Neural crest cell (in vitro differentiated cells): ENCODE measurements around the gene BCO2. TPM values are rescaled to one million over a fixed set of nuclear protein-coding genes. Genes with fewer than 3 reads are reported as not detected.
"Not testable (repeated sequence)": the region's sequence is repeated elsewhere in the genome, so short reads cannot be mapped to it uniquely, and the experiment has no call there.

Experiments used
- DNase-seq: peaks from one replicate; pipeline ENCODE4 v3.0.0; 2021; ENCODE audit warnings: low read depth, mixed read lengths, low spot score
- H3K27ac Mint-ChIP-seq: one replicate; pipeline ENCODE4 v1.8.0; 2021; ENCODE audit warnings: mild to moderate bottlenecking, mixed read lengths; ENCODE audit not compliant: unreplicated experiment
- H3K27me3 Mint-ChIP-seq: 2 replicates; pipeline ENCODE4 v1.8.0; 2021; ENCODE audit warnings: low read depth, mild to moderate bottlenecking, mixed read lengths
- H3K36me3 Mint-ChIP-seq: 2 replicates; pipeline ENCODE4 v1.8.0; 2021; ENCODE audit warnings: low read depth, mild to moderate bottlenecking, mixed read lengths
- H3K4me1 Mint-ChIP-seq: 2 replicates; pipeline ENCODE4 v1.8.0; 2021; ENCODE audit warnings: mixed read lengths
- H3K4me3 Mint-ChIP-seq: one replicate; pipeline ENCODE4 v1.8.0; 2021; ENCODE audit warnings: mild to moderate bottlenecking, mixed read lengths
- H3K9me3 Mint-ChIP-seq: 2 replicates; pipeline ENCODE4 v1.8.0; 2021; ENCODE audit warnings: mixed read lengths
- CTCF ChIP-seq: fragments of 200-600 bp; sonication (generic); conservative IDR thresholded peaks from 2 replicates; pipeline ENCODE4 v1.5.0; 2021; ENCODE audit warnings: antibody characterized with exemption, mild to moderate bottlenecking
- total RNA-seq: library from RNA; stranded (reverse); gene quantifications from 2 replicates; pipeline ENCODE4 v1.2.1, GENCODE V29; 2021

BCO2 gene
- total RNA-seq, 1 donor from 2014 or later, result 1.0 TPM

GRCh38 chr11:112196519-112197087 lies 21.3 kb downstream of the BCO2 start:
- Mint-ChIP-seq H3K27ac (no peak overlapping the region), H3K9me3 (no peaks in the 10 kb centered on the region), H3K27me3 (peaks cover 19% of the 10 kb centered on the region), H3K4me3 (no peak overlapping the region), H3K4me1 (no peaks in the 10 kb centered on the region), H3K36me3 (no peaks in the 10 kb centered on the region)
- DNase-seq, result no peak
- no peak for TF ChIP-seq CTCF

- H3K4me1 Mint-ChIP-seq, H3K9me3 Mint-ChIP-seq, H3K36me3 Mint-ChIP-seq, H3K27ac Mint-ChIP-seq, DNase-seq, H3K4me3 Mint-ChIP-seq: not testable (repeated sequence)
- H3K27me3 Mint-ChIP-seq, result peaks cover 19% of the 10 kb centered on the region
These were observed 23.8 kb downstream of the BCO2 start for GRCh38 chr11:112199101-112199500.

- Mint-ChIP-seq H3K4me1 (no peaks in the 10 kb centered on the region), H3K9me3 (no peaks in the 10 kb centered on the region), H3K4me3 (no peak overlapping the region), H3K27me3 (peaks cover 19% of the 10 kb centered on the region), H3K36me3 (no peaks in the 10 kb centered on the region), H3K27ac (no peak overlapping the region)
- DNase-seq, result no peak
- no peak for TF ChIP-seq CTCF
These were observed 24.9 kb downstream of the BCO2 start for GRCh38 chr11:112200252-112200651.

GRCh38 chr11:112206071-112206470 lies 30.8 kb downstream of the BCO2 start:
- H3K4me1 Mint-ChIP-seq, result no peaks in the 10 kb centered on the region
- H3K4me3 Mint-ChIP-seq, result no peak overlapping the region
- DNase-seq, result no peak
- peaks cover 23% of the 10 kb centered on the region for H3K27me3 Mint-ChIP-seq
- H3K36me3 Mint-ChIP-seq, result no peaks in the 10 kb centered on the region
- no peaks in the 10 kb centered on the region for H3K9me3 Mint-ChIP-seq
- TF ChIP-seq CTCF, result no peak
- H3K27ac Mint-ChIP-seq, result no peak overlapping the region

- DNase-seq, result no peak
- no peaks in the 10 kb centered on the region for H3K36me3 Mint-ChIP-seq
- H3K9me3 Mint-ChIP-seq, result no peaks in the 10 kb centered on the region
- peaks cover 27% of the 10 kb centered on the region for H3K27me3 Mint-ChIP-seq
- H3K4me3 Mint-ChIP-seq, result no peak overlapping the region
- H3K27ac Mint-ChIP-seq, result no peak overlapping the region
- H3K4me1 Mint-ChIP-seq, result no peaks in the 10 kb centered on the region
- TF ChIP-seq CTCF, result no peak
These were observed 35.6 kb downstream of the BCO2 start for GRCh38 chr11:112210890-112211289.

- DNase-seq, result no peak
- peaks cover 26% of the 10 kb centered on the region for H3K27me3 Mint-ChIP-seq
- H3K4me1 Mint-ChIP-seq, result no peaks in the 10 kb centered on the region
- TF ChIP-seq CTCF, result no peak
- no peaks in the 10 kb centered on the region for H3K9me3 Mint-ChIP-seq
- H3K27ac Mint-ChIP-seq, result no peak overlapping the region
- H3K4me3 Mint-ChIP-seq, result no peak overlapping the region
- no peaks in the 10 kb centered on the region for H3K36me3 Mint-ChIP-seq
These were observed 36.2 kb downstream of the BCO2 start for GRCh38 chr11:112211536-112211935.
